SK-N-MC (cell line): ENCODE results near the gene SEPTIN8.

Experiments used
- DNase-seq: peaks from one replicate; pipeline ENCODE4 v3.0.0-alpha.2; 2011; ENCODE audit warnings: low read depth, low spot score
- H3K27ac ChIP-seq: fragments of 200-600 bp; sonication (generic); 2 replicates; pipeline ENCODE4 v1.5.1; 2016; ENCODE audit warnings: mixed run types
- H3K36me3 ChIP-seq: fragments of 200-600 bp; sonication (generic); 2 replicates; pipeline ENCODE4 v1.6.1; 2017; ENCODE audit warnings: antibody characterized with exemption, low read length, mixed read lengths; ENCODE audit not compliant: insufficient read depth
- H3K4me3 ChIP-seq: fragments of 200-600 bp; sonication (generic); 2 replicates; pipeline ENCODE4 v1.5.1; 2016
- H3K9ac ChIP-seq: fragments of 200-600 bp; sonication (generic); 2 replicates; pipeline ENCODE4 v1.8.0; 2017; ENCODE audit warnings: mixed run types, mixed read lengths; ENCODE audit not compliant: insufficient read length
- H3K9me3 ChIP-seq: fragments of 200-600 bp; sonication (generic); 2 replicates; pipeline ENCODE4 v1.6.1; 2017; ENCODE audit warnings: low read depth, mild to moderate bottlenecking, antibody characterized with exemption, low read length, moderate library complexity, mixed read lengths
- EZH2 ChIP-seq: fragments of 200-600 bp; sonication (generic); IDR thresholded peaks from one replicate; pipeline ENCODE4 v1.6.1; 2017; ENCODE audit warnings: antibody characterized with exemption
- FOXP2 ChIP-seq: optimal IDR thresholded peaks from 2 replicates; pipeline ENCODE3; 2011; ENCODE audit warnings: mild to moderate bottlenecking, moderate library complexity; ENCODE audit not compliant: insufficient read depth; ENCODE audit errors: extremely low read length, control extremely low read depth
- POLR2AphosphoS5 ChIP-seq: IDR thresholded peaks from 2 replicates; pipeline ENCODE4 v1.6.1; 2012; ENCODE audit warnings: mild to moderate bottlenecking, low read depth, low read length, borderline replicate concordance

Gene SEPTIN8

GRCh38 chr5:132761321-132762240 is 15.5 kb downstream of the SEPTIN8 start:
- H3K9me3 ChIP-seq = no peaks in the 10 kb centered on the region
- TF ChIP-seq POLR2AphosphoS5 (no peak), EZH2 (no peak), FOXP2 (no peak)
- no peak for DNase-seq
- H3K9ac ChIP-seq = no peak overlapping the region
- H3K36me3 ChIP-seq = no peaks in the 10 kb centered on the region; the same call in 1 of the 2 replicates
- H3K4me3 ChIP-seq = no peak overlapping the region
- H3K27ac ChIP-seq = no peak overlapping the region

- H3K9ac ChIP-seq = no peak overlapping the region
- no peaks in the 10 kb centered on the region for H3K9me3 ChIP-seq
- no peak for DNase-seq
- TF ChIP-seq FOXP2 (no peak), POLR2AphosphoS5 (no peak), EZH2 (no peak)
- no peak overlapping the region for H3K27ac ChIP-seq
- no peaks in the 10 kb centered on the region; the same call in 1 of the 2 replicates for H3K36me3 ChIP-seq
- H3K4me3 ChIP-seq = no peak overlapping the region
These were observed 16.3 kb downstream of the SEPTIN8 start for GRCh38 chr5:132760601-132761317.

- H3K27ac ChIP-seq = no peak overlapping the region
- no peak for DNase-seq
- no peaks in the 10 kb centered on the region for H3K9me3 ChIP-seq
- no peak overlapping the region for H3K9ac ChIP-seq
- no peak overlapping the region for H3K4me3 ChIP-seq
- H3K36me3 ChIP-seq = no peaks in the 10 kb centered on the region; the same call in 1 of the 2 replicates
- TF ChIP-seq EZH2 (no peak), POLR2AphosphoS5 (no peak), FOXP2 (no peak)
These were observed 17.0 kb downstream of the SEPTIN8 start for GRCh38 chr5:132760049-132760420.

- no peaks in the 10 kb centered on the region for H3K9me3 ChIP-seq
- TF ChIP-seq EZH2 (no peak), FOXP2 (no peak), POLR2AphosphoS5 (no peak)
- H3K4me3 ChIP-seq = no peak overlapping the region
- H3K27ac ChIP-seq = no peak overlapping the region
- no peak overlapping the region for H3K9ac ChIP-seq
- no peaks in the 10 kb centered on the region; the same call in 1 of the 2 replicates for H3K36me3 ChIP-seq
- DNase-seq = no peak
These were observed 17.7 kb downstream of the SEPTIN8 start for GRCh38 chr5:132759114-132760048.

- no peaks in the 10 kb centered on the region; the same call in 1 of the 2 replicates for H3K36me3 ChIP-seq
- no peak overlapping the region for H3K27ac ChIP-seq
- H3K9me3 ChIP-seq = no peaks in the 10 kb centered on the region
- DNase-seq = no peak
- TF ChIP-seq POLR2AphosphoS5 (no peak), FOXP2 (no peak), EZH2 (no peak)
- no peak overlapping the region for H3K9ac ChIP-seq
- no peak overlapping the region for H3K4me3 ChIP-seq
These were observed 18.6 kb downstream of the SEPTIN8 start for GRCh38 chr5:132758451-132758850.

- Histone ChIP-seq H3K4me3 (no peak overlapping the region), H3K36me3 (no peaks in the 10 kb centered on the region; the same call in 1 of the 2 replicates), H3K9me3 (no peaks in the 10 kb centered on the region), H3K9ac (no peak overlapping the region), H3K27ac (no peak overlapping the region)
- DNase-seq = no peak
- no peak for TF ChIP-seq FOXP2
- no peak for TF ChIP-seq EZH2
- TF ChIP-seq POLR2AphosphoS5 = no peak
These were observed 20.5 kb downstream of the SEPTIN8 start for GRCh38 chr5:132756542-132756941.

- no peak overlapping the region for H3K27ac ChIP-seq
- no peaks in the 10 kb centered on the region; the same call in 1 of the 2 replicates for H3K36me3 ChIP-seq
- H3K9ac ChIP-seq = no peak overlapping the region
- DNase-seq = no peak
- H3K4me3 ChIP-seq = no peak overlapping the region
- TF ChIP-seq POLR2AphosphoS5 = no peak
- no peak for TF ChIP-seq FOXP2
- no peak for TF ChIP-seq EZH2
- no peaks in the 10 kb centered on the region for H3K9me3 ChIP-seq
These were observed 22.1 kb downstream of the SEPTIN8 start for GRCh38 chr5:132754947-132755346.

GRCh38 chr5:132754111-132754510 is 22.9 kb downstream of the SEPTIN8 start:
- DNase-seq = no peak
- no peak for TF ChIP-seq EZH2
- no peak for TF ChIP-seq POLR2AphosphoS5
- TF ChIP-seq FOXP2 = no peak
- H3K36me3 ChIP-seq = no peaks in the 10 kb centered on the region; the same call in 1 of the 2 replicates

More at GRCh38 chr5:132754111-132754510, 22.9 kb downstream of the SEPTIN8 start:
- H3K4me3 ChIP-seq = no peak overlapping the region
- no peaks in the 10 kb centered on the region for H3K9me3 ChIP-seq
- no peak overlapping the region for H3K27ac ChIP-seq
- no peak overlapping the region for H3K9ac ChIP-seq
